Lower leg skin (tissue), 4 donors: ENCODE measurements around the gene C10orf120. TPM values are rescaled to one million over a fixed set of nuclear protein-coding genes. Genes with fewer than 3 reads are reported as not detected.
A peak's percentile ranks its signal among the peaks of the same experiment; 100 is the strongest.

ENCODE experiments used
- DNase-seq, 2 donors: peaks; one replicate each; pipeline ENCODE4 v3.0.0-alpha.2; 2019; ENCODE audit warnings: low spot score in 2 of 2
- H3K4me3 ChIP-seq: fragments of 200-600 bp; sonication (generic); 2 replicates; pipeline ENCODE4 v1.5.1; 2017; ENCODE audit warnings: mild to moderate bottlenecking, low read depth; ENCODE audit not compliant: poor library complexity, severe bottlenecking
- POLR2A ChIP-seq, 2 donors: fragments of 450-650 bp; IDR thresholded peaks; one replicate each; pipeline ENCODE4 v1.6.1; 2016 to 2017; ENCODE audit warnings: antibody characterized with exemption in 2 of 2, mild to moderate bottlenecking in 1 of 2, moderate library complexity in 1 of 2
- WGBS, 2 donors: methylation state at CpG; one replicate each; pipeline ENCODE4 v1.1.5; 2018; 5-methylcytosine and 5-hydroxymethylcytosine counted together
- intact Hi-C: fragments of 100-400 bp; cut with DNase I; formaldehyde crosslinking; loops from one replicate; pipeline ENCODE4 v1.15.0; 2023; ENCODE audit warnings: low total_unique reads
- total RNA-seq, 4 donors: library from RNA; depleted of rRNA; stranded (reverse); fragments of >200 nt; gene quantifications; one replicate each; pipeline ENCODE4 v1.1.0, GENCODE V29; 2016
- TF ChIP-seq, protein P1 (sequence below), 3 donors: fragments of 450-650 bp; IDR thresholded peaks; one replicate each; pipeline ENCODE4 v1.5.1; 2016; ENCODE audit warnings: antibody characterized with exemption in 3 of 3, mild to moderate bottlenecking in 3 of 3, moderate library complexity in 2 of 3

Gene C10orf120
- total RNA-seq, 4 donors from 2014 or later: not detected

DNA sequence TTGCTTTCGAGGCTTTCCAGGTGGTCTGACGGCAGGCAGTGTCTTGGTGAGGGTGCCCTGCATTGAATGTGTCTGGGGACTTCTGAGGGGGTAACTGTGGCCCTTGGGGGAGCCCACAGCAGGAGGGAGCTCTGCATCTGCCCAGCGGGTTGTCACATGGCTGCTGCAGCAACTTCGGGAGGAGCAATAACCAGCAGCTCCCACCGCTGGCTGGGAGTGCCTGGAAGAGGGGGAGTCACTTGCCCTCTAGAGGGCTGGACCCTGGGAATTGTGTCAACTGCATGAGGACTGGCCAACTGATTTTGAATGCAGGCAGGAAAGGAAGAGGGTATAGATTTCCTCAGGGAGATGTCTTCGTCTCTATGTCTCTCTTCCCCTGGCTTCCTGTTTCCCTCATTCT is 26.4 kb downstream of the C10orf120 start:
- TF ChIP-seq, protein P1, sequence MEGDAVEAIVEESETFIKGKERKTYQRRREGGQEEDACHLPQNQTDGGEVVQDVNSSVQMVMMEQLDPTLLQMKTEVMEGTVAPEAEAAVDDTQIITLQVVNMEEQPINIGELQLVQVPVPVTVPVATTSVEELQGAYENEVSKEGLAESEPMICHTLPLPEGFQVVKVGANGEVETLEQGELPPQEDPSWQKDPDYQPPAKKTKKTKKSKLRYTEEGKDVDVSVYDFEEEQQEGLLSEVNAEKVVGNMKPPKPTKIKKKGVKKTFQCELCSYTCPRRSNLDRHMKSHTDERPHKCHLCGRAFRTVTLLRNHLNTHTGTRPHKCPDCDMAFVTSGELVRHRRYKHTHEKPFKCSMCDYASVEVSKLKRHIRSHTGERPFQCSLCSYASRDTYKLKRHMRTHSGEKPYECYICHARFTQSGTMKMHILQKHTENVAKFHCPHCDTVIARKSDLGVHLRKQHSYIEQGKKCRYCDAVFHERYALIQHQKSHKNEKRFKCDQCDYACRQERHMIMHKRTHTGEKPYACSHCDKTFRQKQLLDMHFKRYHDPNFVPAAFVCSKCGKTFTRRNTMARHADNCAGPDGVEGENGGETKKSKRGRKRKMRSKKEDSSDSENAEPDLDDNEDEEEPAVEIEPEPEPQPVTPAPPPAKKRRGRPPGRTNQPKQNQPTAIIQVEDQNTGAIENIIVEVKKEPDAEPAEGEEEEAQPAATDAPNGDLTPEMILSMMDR (IDR thresholded peaks at IDR 0.05): no peak
- no peak for TF ChIP-seq POLR2A (IDR thresholded peaks at IDR 0.05)
- no peak overlapping the region for H3K4me3 ChIP-seq
- DNase-seq: no peak
- 64 to 76% methylated on average over 6 of the region's 6 CpGs for WGBS, 2 donors
- intact Hi-C loops: no loop called here

DNA sequence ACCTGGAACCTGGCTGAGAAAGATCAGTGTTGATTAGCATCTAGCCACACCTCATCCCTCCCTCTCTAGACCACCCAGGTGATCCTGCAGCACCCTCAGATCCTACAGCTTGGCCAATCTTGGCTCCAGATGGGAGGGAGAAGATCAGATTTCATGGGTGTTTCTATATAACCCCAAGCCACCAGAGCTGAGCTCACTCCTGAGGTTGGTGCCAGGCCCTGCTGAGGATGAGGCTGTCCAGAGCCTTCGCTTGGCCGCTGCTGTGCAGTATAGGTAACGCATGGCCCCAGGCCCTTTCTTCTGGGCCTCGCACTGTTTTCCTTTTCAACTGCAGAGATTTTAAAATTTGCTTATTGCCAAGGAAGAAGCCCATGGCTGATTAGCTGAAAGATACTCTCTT is 27.0 kb downstream of the C10orf120 start:
- TF ChIP-seq, protein P1 (IDR thresholded peaks at IDR 0.05): no peak
- no peak for TF ChIP-seq POLR2A (IDR thresholded peaks at IDR 0.05)
- intact Hi-C loops: no loop called here
- no peak overlapping the region for H3K4me3 ChIP-seq
- 64 to 68% methylated on average over 4 of the region's 4 CpGs for WGBS, 2 donors
- DNase-seq: no peak

DNA sequence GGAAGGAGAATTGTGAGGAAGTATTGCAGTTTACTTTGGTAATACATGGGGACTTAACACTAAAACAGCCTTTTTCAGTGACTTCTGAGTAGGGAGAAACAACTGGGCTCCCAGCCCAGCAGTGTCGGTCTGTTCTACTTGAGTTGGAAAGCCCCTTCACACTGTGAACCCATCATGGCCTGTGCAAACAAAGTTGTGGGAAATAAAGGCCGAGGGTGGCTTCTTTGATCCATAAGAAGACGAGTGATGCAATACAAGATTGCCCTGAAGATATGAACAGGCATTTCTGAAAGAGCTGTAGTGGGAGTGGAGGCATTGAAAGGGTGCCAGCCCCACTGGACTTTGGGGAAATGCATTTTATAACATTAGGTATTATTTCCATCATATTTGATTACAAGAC is 28.3 kb downstream of the C10orf120 start:
- TF ChIP-seq, protein P1 (IDR thresholded peaks at IDR 0.05): no peak
- TF ChIP-seq POLR2A (IDR thresholded peaks at IDR 0.05): no peak
- intact Hi-C loops: no loop called here
- DNase-seq: no peak
- WGBS, 2 donors: 35 to 36% methylated on average over 3 of the region's 3 CpGs
- no peak overlapping the region for H3K4me3 ChIP-seq

DNA sequence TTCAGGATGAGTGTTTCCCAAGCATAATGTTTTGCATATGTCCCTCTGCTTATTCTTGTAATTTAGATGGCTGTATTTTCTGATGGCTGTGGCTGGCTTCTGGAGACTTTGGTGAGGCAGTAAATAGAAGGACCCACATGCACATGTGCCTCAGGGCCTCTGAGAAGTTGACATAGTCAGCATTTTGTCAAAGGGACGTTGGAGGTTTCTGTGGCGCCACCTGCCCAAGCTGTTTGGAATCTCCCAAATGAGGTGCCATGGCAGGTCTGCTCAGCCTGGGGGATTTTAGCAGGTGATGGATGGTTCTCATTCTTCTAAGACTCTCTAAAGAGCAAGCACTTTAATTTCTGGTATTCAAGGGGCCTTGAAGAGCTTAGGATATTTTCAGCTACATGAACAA is 29.8 kb downstream of the C10orf120 start:
- TF ChIP-seq POLR2A (IDR thresholded peaks at IDR 0.05): no peak
- TF ChIP-seq, protein P1 (IDR thresholded peaks at IDR 0.05): no peak
- WGBS, 2 donors: 50 to 61% methylated on average over 2 of the region's 2 CpGs
- intact Hi-C loops: no loop called here
- DNase-seq: no peak
- H3K4me3 ChIP-seq: no peak overlapping the region

DNA sequence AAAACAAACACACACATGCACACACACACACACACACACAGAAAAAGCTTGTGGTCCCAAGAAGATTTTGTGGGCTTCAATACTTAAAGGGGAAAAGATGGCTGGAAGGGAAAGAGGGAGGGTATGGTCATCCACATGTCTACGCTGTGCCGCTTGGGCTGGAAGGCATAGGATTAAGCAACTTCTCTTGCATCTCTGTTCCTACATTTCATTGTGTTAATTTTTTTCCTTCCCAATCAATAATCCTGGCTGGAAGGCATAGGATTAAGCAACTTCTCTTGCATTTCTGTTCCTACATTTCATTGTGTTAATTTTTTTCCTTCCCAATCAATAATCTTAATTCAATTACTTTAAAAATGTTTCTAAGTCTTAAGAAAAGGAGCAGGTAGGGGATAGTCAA is 30.6 kb downstream of the C10orf120 start:
- TF ChIP-seq, protein P1 (IDR thresholded peaks at IDR 0.05): no peak
- TF ChIP-seq POLR2A (IDR thresholded peaks at IDR 0.05): no peak
- no peak for DNase-seq
- WGBS, 2 donors: 90 to 95% methylated on average over 2 of the region's 2 CpGs
- no peak overlapping the region for H3K4me3 ChIP-seq
- intact Hi-C loops: no loop called here

DNA sequence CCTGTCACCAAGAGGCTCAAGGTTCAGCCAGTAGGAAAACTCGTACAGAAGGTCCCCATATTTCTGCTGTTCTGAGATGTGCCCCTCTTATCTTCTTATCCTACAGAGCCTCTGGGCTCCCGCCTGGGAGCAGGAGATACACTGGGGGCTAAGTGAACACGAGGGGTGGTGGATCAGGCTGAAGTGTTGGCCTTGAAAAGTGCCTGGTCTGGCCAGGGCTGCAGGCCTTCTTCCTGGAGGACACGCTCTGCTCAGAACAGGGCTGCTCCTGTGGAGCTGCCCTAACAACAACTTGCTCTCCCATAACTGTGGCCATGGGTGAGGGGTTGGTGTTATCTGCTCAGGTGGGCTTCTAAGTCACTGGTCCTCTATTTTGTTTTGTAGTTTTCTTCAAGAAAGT is 33.7 kb downstream of the C10orf120 start:
- TF ChIP-seq, protein P1 (IDR thresholded peaks at IDR 0.05): no peak
- TF ChIP-seq POLR2A (IDR thresholded peaks at IDR 0.05): no peak
- DNase-seq: peak in 1 of 2 donors; percentile 53
- no peak overlapping the region for H3K4me3 ChIP-seq
- intact Hi-C loops: no loop called here
- 84 to 85% methylated on average over 3 to 4 of the region's 4 CpGs for WGBS, 2 donors
